ENCODE data around the gene OPA1. TPM values are rescaled to one million over a fixed set of nuclear protein-coding genes. Genes with fewer than 3 reads are reported as not detected.

OPA1 gene
- total RNA-seq, 1 donor from 2014 or later, result 67.2 TPM

DNA sequence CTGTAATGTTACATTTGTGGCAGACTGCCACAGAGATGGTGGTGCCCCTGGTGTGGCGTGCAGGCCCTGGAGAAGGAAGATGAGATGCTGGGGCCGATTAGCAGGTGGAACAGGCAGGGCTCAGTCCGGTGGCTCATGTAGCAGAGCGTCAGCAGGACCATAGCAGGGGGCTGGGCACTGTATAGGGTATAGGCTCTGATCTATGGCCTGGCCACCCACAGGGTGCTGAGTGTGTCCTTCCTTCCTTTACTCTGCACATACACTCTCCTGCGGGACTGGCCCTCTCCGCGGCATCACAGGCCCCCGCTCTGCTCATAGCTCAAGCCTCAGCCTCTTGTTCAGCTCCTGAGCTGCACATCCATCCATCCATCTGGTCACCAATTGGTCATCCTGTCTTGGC lies 143.6 kb downstream of the OPA1 start:
- TF ChIP-seq, protein P1, sequence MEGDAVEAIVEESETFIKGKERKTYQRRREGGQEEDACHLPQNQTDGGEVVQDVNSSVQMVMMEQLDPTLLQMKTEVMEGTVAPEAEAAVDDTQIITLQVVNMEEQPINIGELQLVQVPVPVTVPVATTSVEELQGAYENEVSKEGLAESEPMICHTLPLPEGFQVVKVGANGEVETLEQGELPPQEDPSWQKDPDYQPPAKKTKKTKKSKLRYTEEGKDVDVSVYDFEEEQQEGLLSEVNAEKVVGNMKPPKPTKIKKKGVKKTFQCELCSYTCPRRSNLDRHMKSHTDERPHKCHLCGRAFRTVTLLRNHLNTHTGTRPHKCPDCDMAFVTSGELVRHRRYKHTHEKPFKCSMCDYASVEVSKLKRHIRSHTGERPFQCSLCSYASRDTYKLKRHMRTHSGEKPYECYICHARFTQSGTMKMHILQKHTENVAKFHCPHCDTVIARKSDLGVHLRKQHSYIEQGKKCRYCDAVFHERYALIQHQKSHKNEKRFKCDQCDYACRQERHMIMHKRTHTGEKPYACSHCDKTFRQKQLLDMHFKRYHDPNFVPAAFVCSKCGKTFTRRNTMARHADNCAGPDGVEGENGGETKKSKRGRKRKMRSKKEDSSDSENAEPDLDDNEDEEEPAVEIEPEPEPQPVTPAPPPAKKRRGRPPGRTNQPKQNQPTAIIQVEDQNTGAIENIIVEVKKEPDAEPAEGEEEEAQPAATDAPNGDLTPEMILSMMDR (IDR thresholded peaks at IDR 0.05; ENCODE audit: unreplicated experiment), result no peak
- no peaks in the 10 kb centered on the region for H3K4me1 Mint-ChIP-seq (ENCODE audit: unreplicated experiment)
- H3K27me3 Mint-ChIP-seq (ENCODE audit: unreplicated experiment), result peaks cover 6% of the 10 kb centered on the region
- no peaks in the 10 kb centered on the region for H3K36me3 Mint-ChIP-seq (ENCODE audit: low read depth, unreplicated experiment)
- H3K27ac Mint-ChIP-seq (ENCODE audit: unreplicated experiment), result no peak overlapping the region
- H3K9me3 Mint-ChIP-seq (ENCODE audit: unreplicated experiment), result no peaks in the 10 kb centered on the region
- no peak overlapping the region for H3K4me3 Mint-ChIP-seq (ENCODE audit: unreplicated experiment)
- DNase-seq (ENCODE audit: low spot score), result no peak

- DNase-seq (ENCODE audit: low spot score), result no peak
- no peaks in the 10 kb centered on the region for H3K9me3 Mint-ChIP-seq (ENCODE audit: unreplicated experiment)
- no peaks in the 10 kb centered on the region for H3K4me1 Mint-ChIP-seq (ENCODE audit: unreplicated experiment)
- no peak overlapping the region for H3K27ac Mint-ChIP-seq (ENCODE audit: unreplicated experiment)
- no peak overlapping the region for H3K4me3 Mint-ChIP-seq (ENCODE audit: unreplicated experiment)
- H3K27me3 Mint-ChIP-seq (ENCODE audit: unreplicated experiment), result peaks cover 6% of the 10 kb centered on the region
- H3K36me3 Mint-ChIP-seq (ENCODE audit: low read depth, unreplicated experiment), result no peaks in the 10 kb centered on the region
- TF ChIP-seq, protein P1 (IDR thresholded peaks at IDR 0.05; ENCODE audit: unreplicated experiment), result no peak
These were observed 144.3 kb downstream of the OPA1 start for GRCh38 chr3:193737191-193737751.

DNA sequence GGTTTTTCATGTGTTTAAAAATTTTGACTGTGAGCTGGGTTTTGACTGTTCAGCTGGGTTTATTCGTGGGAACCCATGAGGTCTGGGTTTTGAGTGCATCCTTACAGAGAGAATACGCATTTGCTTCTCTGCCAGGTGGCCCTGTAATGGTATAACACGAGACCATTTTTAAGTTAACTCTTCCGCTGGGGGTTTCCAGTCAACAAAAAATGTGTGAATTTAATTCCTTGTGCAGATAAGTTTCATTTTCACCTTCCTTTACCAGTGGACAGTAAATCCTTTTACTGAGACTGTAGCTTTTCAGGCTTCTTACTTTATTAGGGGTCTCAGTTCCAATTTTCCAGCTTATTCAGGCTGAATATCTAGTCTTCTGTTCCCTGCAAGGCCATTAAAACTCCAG lies 149.6 kb downstream of the OPA1 start:
- H3K36me3 Mint-ChIP-seq (ENCODE audit: low read depth, unreplicated experiment), result no peaks in the 10 kb centered on the region
- H3K27me3 Mint-ChIP-seq (ENCODE audit: unreplicated experiment), result peaks cover 2% of the 10 kb centered on the region
- H3K4me1 Mint-ChIP-seq (ENCODE audit: unreplicated experiment), result peaks cover 6% of the 10 kb centered on the region
- TF ChIP-seq, protein P1 (IDR thresholded peaks at IDR 0.05; ENCODE audit: unreplicated experiment), result no peak
- DNase-seq (ENCODE audit: low spot score), result no peak
- no peak overlapping the region for H3K27ac Mint-ChIP-seq (ENCODE audit: unreplicated experiment)
- H3K9me3 Mint-ChIP-seq (ENCODE audit: unreplicated experiment), result no peaks in the 10 kb centered on the region
- no peak overlapping the region for H3K4me3 Mint-ChIP-seq (ENCODE audit: unreplicated experiment)

- DNase-seq (ENCODE audit: low spot score), result no peak
- TF ChIP-seq, protein P1 (IDR thresholded peaks at IDR 0.05; ENCODE audit: unreplicated experiment), result no peak
- no peaks in the 10 kb centered on the region for H3K36me3 Mint-ChIP-seq (ENCODE audit: low read depth, unreplicated experiment)
- H3K4me3 Mint-ChIP-seq (ENCODE audit: unreplicated experiment), result no peak overlapping the region
- H3K9me3 Mint-ChIP-seq (ENCODE audit: unreplicated experiment), result no peaks in the 10 kb centered on the region
- H3K4me1 Mint-ChIP-seq (ENCODE audit: unreplicated experiment), result peaks cover 6% of the 10 kb centered on the region
- H3K27ac Mint-ChIP-seq (ENCODE audit: unreplicated experiment), result no peak overlapping the region
- no peaks in the 10 kb centered on the region for H3K27me3 Mint-ChIP-seq (ENCODE audit: unreplicated experiment)
These were observed 150.7 kb downstream of the OPA1 start for GRCh38 chr3:193743702-193744047.

DNA sequence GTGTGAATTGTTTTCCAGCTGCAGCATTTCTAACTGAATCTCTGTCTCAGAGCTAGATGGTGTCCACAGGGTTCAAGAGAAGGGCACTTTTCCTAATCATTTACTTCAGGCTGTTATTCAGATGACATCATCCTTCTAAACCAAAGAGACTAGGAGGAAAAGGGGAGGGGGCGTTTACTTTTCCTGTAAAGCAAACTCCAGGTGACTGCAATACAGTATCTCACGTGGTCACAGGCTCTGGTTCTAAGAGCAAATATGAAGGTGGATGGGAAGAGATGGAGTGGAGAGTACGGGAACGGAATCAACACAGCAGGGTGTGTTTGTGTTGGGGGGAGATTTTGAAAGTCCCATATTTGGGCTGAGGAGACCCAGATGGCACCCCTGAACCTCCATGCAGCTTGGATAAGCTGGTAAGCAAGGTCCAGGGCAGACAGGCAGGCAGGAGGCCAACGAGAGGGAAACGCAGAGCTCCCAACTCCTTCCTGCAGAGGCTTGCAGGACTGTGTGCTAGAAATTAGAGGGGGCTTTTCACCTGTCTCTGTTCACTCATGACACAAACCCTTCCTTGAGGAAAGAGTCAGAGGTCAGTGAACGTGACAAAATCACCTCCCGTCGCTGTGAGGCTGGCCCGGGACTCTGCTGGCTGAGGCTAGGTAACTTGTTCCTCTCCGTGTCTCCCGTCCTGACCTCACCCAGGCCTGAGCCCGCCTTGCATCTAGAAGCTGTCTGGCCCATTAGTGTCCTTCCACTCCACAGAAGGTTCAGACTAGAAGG lies 151.2 kb downstream of the OPA1 start:
- TF ChIP-seq, protein P1 (IDR thresholded peaks at IDR 0.05; ENCODE audit: unreplicated experiment), result no peak
- Mint-ChIP-seq H3K27me3 (ENCODE audit: unreplicated experiment) (no peaks in the 10 kb centered on the region), H3K4me1 (ENCODE audit: unreplicated experiment) (peaks cover 6% of the 10 kb centered on the region), H3K4me3 (ENCODE audit: unreplicated experiment) (no peak overlapping the region), H3K36me3 (ENCODE audit: low read depth, unreplicated experiment) (no peaks in the 10 kb centered on the region), H3K27ac (ENCODE audit: unreplicated experiment) (no peak overlapping the region), H3K9me3 (ENCODE audit: unreplicated experiment) (no peaks in the 10 kb centered on the region)
- DNase-seq (ENCODE audit: low spot score), result no peak
